K562 (cell line): ENCODE results near the gene VDR. TPM values are rescaled to one million over a fixed set of nuclear protein-coding genes. Genes with fewer than 3 reads are reported as not detected.
A peak's percentile ranks its signal among the peaks of the same experiment; 100 is the strongest.

Experiments used
- ARHGAP35 ChIP-seq: fragments of 450-650 bp; IDR thresholded peaks from 2 replicates; pipeline ENCODE4 v1.6.1; 2018; ENCODE audit not compliant: partially characterized antibody
- BRF2 ChIP-seq: IDR thresholded peaks from 3 replicates; pipeline ENCODE4 v1.6.1; 2011; ENCODE audit warnings: borderline replicate concordance, mild to moderate bottlenecking; ENCODE audit not compliant: insufficient read length, insufficient read depth
- CBX8 ChIP-seq: fragments of 200-600 bp; sonication (generic); IDR thresholded peaks from 2 replicates; pipeline ENCODE4 v1.6.1; 2012; ENCODE audit warnings: borderline replicate concordance, mixed run types, low read depth, mild to moderate bottlenecking, moderate library complexity, mixed read lengths, low read length, control low read depth, inconsistent platforms; ENCODE audit not compliant: poor library complexity, severe bottlenecking; ENCODE audit errors: extremely low read depth
- CC2D1A ChIP-seq: fragments of 450-650 bp; IDR thresholded peaks from 2 replicates; pipeline ENCODE4 v1.6.1; 2017; ENCODE audit warnings: mild to moderate bottlenecking
- CTCF ChIP-seq, 3 experiments: IDR thresholded peaks in 2 of 3; conservative IDR thresholded peaks in 1 of 3; 2 replicates each; pipeline ENCODE4 v1.5.1; 2011 to 2012; ENCODE audit warnings: low read length in 3 of 3, mild to moderate bottlenecking in 3 of 3, control low read depth in 2 of 3, improper control_type of control experiment in 1 of 3, inconsistent platforms in 1 of 3, low read depth in 1 of 3, mixed read lengths in 1 of 3, moderate library complexity in 1 of 3; ENCODE audit not compliant: insufficient read depth in 2 of 3
- ERF ChIP-seq: fragments of 450-650 bp; formaldehyde crosslinking; IDR thresholded peaks from 2 replicates; pipeline ENCODE4 v1.4.0; 2020; ENCODE audit warnings: mild to moderate bottlenecking, mixed read lengths
- ESRRA ChIP-seq: fragments of 450-650 bp; IDR thresholded peaks from 2 replicates; pipeline ENCODE4 v1.6.1; 2014; ENCODE audit warnings: low read depth, mild to moderate bottlenecking, moderate library complexity, borderline replicate concordance
- FOXP4 ChIP-seq: sonication (generic); formaldehyde crosslinking; IDR thresholded peaks from 2 replicates; pipeline ENCODE4 v1.8.0; 2022; ENCODE audit warnings: mild to moderate bottlenecking, missing genetic modification reagents, borderline replicate concordance
- HES1 ChIP-seq: fragments of 450-650 bp; IDR thresholded peaks from 2 replicates; pipeline ENCODE4 v1.6.1; 2016; ENCODE audit warnings: low read depth, mild to moderate bottlenecking, moderate library complexity
- KAT2B ChIP-seq: IDR thresholded peaks from one replicate; pipeline ENCODE4 v1.6.1; 2012; ENCODE audit warnings: low read depth, mild to moderate bottlenecking, control low read depth, inconsistent platforms, low read length, moderate library complexity
- PPARD ChIP-seq: fragments of 250-450 bp; sonication (Bioruptor Pico); IDR thresholded peaks from 2 replicates; pipeline ENCODE4 v1.8.0; 2022; ENCODE audit warnings: inconsistent platforms, mild to moderate bottlenecking, moderate library complexity
- RBM14 ChIP-seq: fragments of 200-400 bp; formaldehyde crosslinking; IDR thresholded peaks from 2 replicates; pipeline ENCODE4 v1.6.1; 2018; ENCODE audit warnings: low read depth, mild to moderate bottlenecking, low read length, moderate library complexity, borderline replicate concordance; ENCODE audit not compliant: insufficient read depth
- SMARCA4 ChIP-seq: fragments of 450-650 bp; IDR thresholded peaks from 2 replicates; pipeline ENCODE4 v1.6.1; 2016
- SP2 ChIP-seq: IDR thresholded peaks from 2 replicates; pipeline ENCODE4 v1.6.1; 2011; ENCODE audit warnings: mild to moderate bottlenecking, low read depth, low read length, moderate library complexity; ENCODE audit not compliant: poor library complexity, severe bottlenecking; ENCODE audit errors: extremely low read depth
- ZNF431 ChIP-seq: sonication (generic); formaldehyde crosslinking; IDR thresholded peaks from 2 replicates; pipeline ENCODE4 v1.8.0; 2022; ENCODE audit warnings: mild to moderate bottlenecking, missing genetic modification reagents
- ZNF639 ChIP-seq, 2 experiments: fragments of 200-800 bp in 1 of 2; sonication (Bioruptor generic) in 1 of 2; sonication (generic) in 1 of 2; formaldehyde crosslinking in 1 of 2; IDR thresholded peaks in 1 of 2; conservative IDR thresholded peaks in 1 of 2; 2 replicates each; pipeline versions ENCODE4 v1.5.0 to v1.6.1; 2016 to 2020; ENCODE audit warnings: missing compliant biosample characterization in 1 of 2, missing genetic modification characterization in 1 of 2, missing genetic modification reagents in 1 of 2
- ZNF766 ChIP-seq: fragments of 200-800 bp; sonication (Bioruptor generic); conservative IDR thresholded peaks from 2 replicates; pipeline ENCODE4 v1.6.1; 2016; ENCODE audit warnings: missing genetic modification characterization, missing compliant biosample characterization
- ZNF785 ChIP-seq: fragments of 250-450 bp; sonication (Bioruptor Pico); IDR thresholded peaks from 2 replicates; pipeline ENCODE4 v1.4.0; 2020; ENCODE audit warnings: mild to moderate bottlenecking
- polyA plus RNA-seq, 8 experiments: library from polyadenylated mRNA; depleted of rRNA in 4 of 8; stranded (reverse) in 5 of 8; unstranded in 3 of 8; fragments of >200 nt; fragmentation: Nextera tagmentation in 2 of 8; fragmentation: Illumina TruSeq in 1 of 8; extraction: Ambion mirVana in 2 of 8; extraction: Trizol in 1 of 8; gene quantifications; 2 replicates each; pipeline versions ENCODE4 v1.2.1 to v1.2.3, GENCODE V29; 2011 to 2014; ENCODE audit warnings: inconsistent platforms in 1 of 8, missing spikeins in 1 of 8
- total RNA-seq, 7 experiments: library from RNA; depleted of rRNA in 6 of 7; stranded (reverse); fragments of >200 nt in 6 of 7; fragmentation: Illumina TruSeq in 2 of 7; extraction: Trizol in 2 of 7; gene quantifications; 2 replicates each; pipeline versions ENCODE4 v1.2.1 to v1.2.3, GENCODE V29; 2011 to 2021; ENCODE audit warnings: low replicate concordance in 1 of 7

VDR gene
- total and polyA plus RNA-seq, 9 of the 15 experiments (the other 6 are each of a cell fraction or from before 2014, with no cell fraction given): 0.61 to 4.8 (median 2.0) TPM

- TF ChIP-seq ZNF639 (CRISPR knock-in tag; conservative IDR thresholded peaks at IDR 0.05 in 1 of 2, IDR thresholded peaks at IDR 0.05 in 1 of 2): peak in 1 of 2 experiments; percentile 45; a peak in 1 of 4 replicates
- no peak for TF ChIP-seq SP2
- no peak for TF ChIP-seq ARHGAP35
- no peak for TF ChIP-seq BRF2
- no peak for TF ChIP-seq SMARCA4
- no peak for TF ChIP-seq PPARD (CRISPR knock-in tag)
- peak in 1 of 3 experiments; percentile 20; a peak in 1 of 6 replicates for TF ChIP-seq CTCF (IDR thresholded peaks at IDR 0.05 in 2 of 3, conservative IDR thresholded peaks at IDR 0.05 in 1 of 3; ENCODE audit: insufficient read depth in 2 of 3, low read depth in 1 of 3, low read length in 3 of 3)
- no peak for TF ChIP-seq CC2D1A
- TF ChIP-seq CBX8: no peak
- TF ChIP-seq HES1: no peak
- TF ChIP-seq ESRRA: no peak
- no peak; the same call in 1 of the 2 replicates for TF ChIP-seq ZNF766 (CRISPR knock-in tag)
- no peak for TF ChIP-seq RBM14
- TF ChIP-seq FOXP4 (CRISPR knock-in tag): no peak
- TF ChIP-seq ZNF785: no peak
- peak; percentile 89 for TF ChIP-seq ERF (CRISPR knock-in tag)
- TF ChIP-seq ZNF431 (CRISPR knock-in tag): no peak
- TF ChIP-seq KAT2B: no peak
Observed at GRCh38 chr12:47819896-47820630, 84.7 kb downstream of the VDR start, which contains the start of gene HDAC7 (continued).
